HG02588 (cell line): ENCODE data around the gene TMEM100.

Source experiments
- ATAC-seq: cut with Tn5 transposase; IDR thresholded peaks from one replicate; pipeline ENCODE4 v1.9.1; 2021; ENCODE audit warnings: mild to moderate bottlenecking, moderate library complexity; ENCODE audit not compliant: unreplicated experiment

The TMEM100 gene

GRCh38 chr17:55720919-55721836, 1.5 kb downstream of the TMEM100 start:
- ATAC-seq: no peak

- ATAC-seq: no peak
Measured at GRCh38 chr17:55717898-55718735, 4.5 kb downstream of the TMEM100 start.

- ATAC-seq: no peak
Measured at GRCh38 chr17:55717432-55717831, 5.2 kb downstream of the TMEM100 start.

- ATAC-seq: no peak
Measured at GRCh38 chr17:55710829-55711496, 11.7 kb downstream of the TMEM100 start.

GRCh38 chr17:55710410-55710809, 12.3 kb downstream of the TMEM100 start:
- ATAC-seq: no peak

GRCh38 chr17:55709984-55710383, 12.7 kb downstream of the TMEM100 start:
- no peak for ATAC-seq

GRCh38 chr17:55709440-55709839, 13.2 kb downstream of the TMEM100 start:
- no peak for ATAC-seq

GRCh38 chr17:55708175-55708974, 14.3 kb downstream of the TMEM100 start:
- ATAC-seq: no peak

GRCh38 chr17:55706808-55707773, 15.6 kb downstream of the TMEM100 start:
- no peak for ATAC-seq

DNA sequence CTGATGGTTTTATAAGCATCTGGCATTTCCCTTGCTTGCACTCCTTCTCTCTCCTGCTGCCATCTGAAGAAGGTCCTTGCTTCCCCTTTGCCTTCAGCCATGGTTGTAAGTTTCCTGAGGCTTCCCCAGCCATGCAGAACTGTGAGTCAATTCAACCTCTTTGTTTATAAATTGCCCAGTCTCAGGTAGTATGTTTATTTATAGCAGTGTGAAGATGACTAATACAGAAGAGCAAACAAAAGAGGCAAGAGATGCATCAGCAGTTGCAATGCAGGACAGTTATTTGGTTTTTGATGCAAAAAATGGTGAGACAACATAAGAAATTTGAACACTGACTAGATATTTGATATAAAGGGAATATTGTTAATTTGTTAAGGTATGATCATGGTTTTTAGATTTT, 16.8 kb downstream of the TMEM100 start:
- no peak for ATAC-seq

DNA sequence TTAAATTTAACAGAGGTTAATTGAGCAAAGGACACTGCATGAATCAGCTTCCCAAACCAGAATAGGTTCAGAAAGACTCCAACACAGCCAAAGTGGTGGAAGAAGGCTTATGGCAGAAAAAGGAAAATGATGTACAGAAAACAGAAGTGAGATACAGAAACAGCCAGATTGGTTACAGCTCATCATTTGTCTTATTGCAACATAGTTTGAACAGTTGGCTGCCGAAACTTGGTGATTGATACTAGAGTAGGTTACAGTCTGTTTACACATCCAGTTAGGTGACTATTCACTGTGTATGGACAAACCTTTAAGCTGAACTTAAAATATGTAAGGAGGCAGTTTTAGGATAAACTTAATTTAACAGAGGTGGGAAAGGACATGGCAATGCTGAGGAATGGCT, 18.3 kb downstream of the TMEM100 start:
- ATAC-seq: no peak

DNA sequence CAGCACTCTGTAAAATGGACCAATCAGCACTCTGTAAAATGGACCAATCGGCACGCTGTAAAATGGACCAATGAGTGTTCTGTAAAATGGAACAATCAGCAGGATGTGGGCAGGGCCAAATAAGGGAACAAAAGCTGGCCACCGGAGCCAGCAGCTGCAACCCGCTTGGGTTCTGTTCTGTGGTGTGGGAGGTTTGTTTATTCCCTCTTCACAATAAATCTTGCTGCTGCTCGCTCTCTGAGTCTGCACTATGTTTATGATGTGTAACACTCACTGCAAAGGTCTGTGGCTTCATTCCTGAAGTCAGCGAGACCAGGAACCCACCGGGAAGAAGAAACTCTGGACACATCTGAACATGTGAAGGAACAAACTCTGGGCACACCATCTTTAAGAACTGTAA, 20.5 kb downstream of the TMEM100 start:
- ATAC-seq: no peak

- no peak for ATAC-seq
Measured at GRCh38 chr17:55699181-55699860, 23.3 kb downstream of the TMEM100 start.

DNA sequence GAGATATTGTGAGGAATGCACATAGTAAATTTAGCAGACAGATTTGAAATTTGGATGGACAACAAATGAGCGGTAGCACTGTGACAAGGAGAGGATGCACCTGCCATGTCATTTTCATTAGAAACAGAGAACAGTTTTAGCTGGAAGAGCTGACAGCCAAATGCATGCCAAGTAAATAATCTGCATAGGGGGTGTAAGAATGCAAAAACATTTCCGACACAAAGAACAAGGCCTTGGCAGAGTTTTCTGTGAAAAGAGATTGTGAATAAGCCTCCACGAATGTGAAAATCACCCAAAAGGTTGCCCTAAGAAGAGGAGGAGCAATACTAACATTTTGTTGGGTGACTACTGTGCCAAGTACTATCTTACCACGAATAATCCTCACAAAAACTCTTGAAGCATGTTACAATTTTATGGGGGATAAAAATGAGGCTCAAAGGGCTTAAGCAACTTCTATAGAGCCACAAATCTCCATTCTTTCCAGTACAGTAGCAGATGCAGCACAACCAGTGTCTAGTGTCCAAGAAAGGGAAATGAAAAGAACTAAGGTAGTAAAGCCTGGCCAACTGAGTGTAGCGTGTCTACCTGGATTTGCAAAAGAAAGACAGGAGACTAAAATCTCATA, 28.3 kb downstream of the TMEM100 start:
- no peak for ATAC-seq

GRCh38 chr17:55693254-55694216, 29.1 kb downstream of the TMEM100 start:
- no peak for ATAC-seq

GRCh38 chr17:55692276-55692675, 30.4 kb downstream of the TMEM100 start:
- no peak for ATAC-seq

DNA sequence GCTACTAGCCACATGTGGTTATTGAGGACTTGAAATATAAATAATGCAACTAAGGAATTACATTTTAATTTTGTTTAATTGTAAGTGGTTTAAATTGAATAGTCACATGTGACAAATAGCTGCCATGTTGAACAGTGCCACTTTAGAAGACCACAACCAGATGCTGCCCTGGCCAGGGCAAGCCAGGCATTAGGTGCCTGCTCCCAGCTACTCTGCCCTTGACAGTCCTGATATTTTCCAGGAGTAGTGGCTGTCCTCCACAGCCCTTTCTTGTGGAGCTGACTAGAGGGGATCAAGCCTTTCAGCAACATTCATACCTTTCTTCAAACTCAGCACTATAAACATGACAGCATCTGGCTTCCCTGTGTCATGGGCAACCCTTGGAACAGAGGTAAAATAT, 31.0 kb downstream of the TMEM100 start:
- no peak for ATAC-seq
